Stomach (tissue), 9 donors: Measurements from ENCODE around the gene ELAVL4. TPM values are rescaled to one million over a fixed set of nuclear protein-coding genes. Genes with fewer than 3 reads are reported as not detected.

Experiments used
- DNase-seq, 2 donors: peaks; one replicate each; pipeline versions ENCODE4 v3.0.0 to v3.0.0-alpha.2; 2013 to 2019
- H3K27ac ChIP-seq, 5 donors: fragments of 200-600 bp in 4 of 5; sonication (generic) in 4 of 5; one replicate each; pipeline ENCODE4 v1.5.1; 2013 to 2019; ENCODE audit warnings: mild to moderate bottlenecking in 1 of 5, moderate library complexity in 1 of 5
- H3K27me3 ChIP-seq, 3 donors: fragments of 200-600 bp; sonication (generic); one replicate each; pipeline ENCODE4 v1.5.1; 2017 to 2019; ENCODE audit warnings: mixed run types in 1 of 3
- H3K36me3 ChIP-seq, 4 donors: fragments of 200-600 bp; sonication (generic); 1 replicate in 3 of 4; 2 replicates in 1 of 4; pipeline ENCODE4 v1.5.1; 2016 to 2019
- H3K4me1 ChIP-seq, 4 donors: fragments of 200-600 bp; sonication (generic); one replicate each; pipeline ENCODE4 v1.5.1; 2016 to 2019
- H3K4me3 ChIP-seq, 4 donors: fragments of 200-600 bp; sonication (generic) in 3 of 4; one replicate each; pipeline ENCODE4 v1.5.1; 2016 to 2019; ENCODE audit warnings: mild to moderate bottlenecking in 1 of 4
- H3K9me3 ChIP-seq, 4 donors: fragments of 200-600 bp; sonication (generic); one replicate each; pipeline ENCODE4 v1.5.1; 2016 to 2019
- EP300 ChIP-seq: sonication (generic); formaldehyde crosslinking; IDR thresholded peaks from one replicate; pipeline ENCODE4 v1.6.1; 2017; ENCODE audit warnings: antibody characterized with exemption
- POLR2A ChIP-seq, 4 donors: fragments of 450-650 bp; IDR thresholded peaks; one replicate each; pipeline ENCODE4 v1.6.1; 2016; ENCODE audit warnings: antibody characterized with exemption in 4 of 4, control low read depth in 2 of 4, mild to moderate bottlenecking in 1 of 4, moderate library complexity in 1 of 4
- POLR2AphosphoS5 ChIP-seq, 3 donors: sonication (generic); formaldehyde crosslinking; IDR thresholded peaks; one replicate each; pipeline ENCODE4 v1.6.1; 2016; ENCODE audit warnings: antibody characterized with exemption in 3 of 3
- WGBS, 5 donors: extraction: QIAGEN DNeasy Blood & Tissue Kit in 3 of 5; methylation state at CpG; one replicate each; pipeline versions ENCODE4 v1.1.5 to v1.1.7; 2013 to 2018; 5-methylcytosine and 5-hydroxymethylcytosine counted together
- intact Hi-C: fragments of 100-400 bp; cut with DNase I; formaldehyde crosslinking; loops from one replicate; pipeline ENCODE4 v1.15.1; 2023; ENCODE audit warnings: low total_unique reads
- polyA plus RNA-seq, 3 donors: library from polyadenylated mRNA; stranded (reverse); fragments of 200-250 nt; gene quantifications; one replicate each; pipeline ENCODE4 v1.2.3, GENCODE V29; 2013
- total RNA-seq, 5 donors: library from RNA; depleted of rRNA; stranded (reverse); fragments of >200 nt; gene quantifications; one replicate each; pipeline versions ENCODE4 v1.1.0 to v1.2.3, GENCODE V29; 2014 to 2016
- TF ChIP-seq, protein P1 (sequence below), 7 experiments: fragments of 450-650 bp in 4 of 7; fragments of 200-600 bp in 3 of 7; sonication (generic) in 3 of 7; IDR thresholded peaks; one replicate each; pipeline ENCODE4 v1.5.1; 2016 to 2019; ENCODE audit warnings: antibody characterized with exemption in 7 of 7, control low read depth in 2 of 7, mild to moderate bottlenecking in 1 of 7
- donor health status: healthy with polysubstance abuse.
- donor health status: Bipolar disorder and iron deficiency.
- donor health status: healthy.

The ELAVL4 gene
- total and polyA plus RNA-seq, 8 donors: 0.30 to 4.8 (median 0.31) TPM; not detected in 5

DNA sequence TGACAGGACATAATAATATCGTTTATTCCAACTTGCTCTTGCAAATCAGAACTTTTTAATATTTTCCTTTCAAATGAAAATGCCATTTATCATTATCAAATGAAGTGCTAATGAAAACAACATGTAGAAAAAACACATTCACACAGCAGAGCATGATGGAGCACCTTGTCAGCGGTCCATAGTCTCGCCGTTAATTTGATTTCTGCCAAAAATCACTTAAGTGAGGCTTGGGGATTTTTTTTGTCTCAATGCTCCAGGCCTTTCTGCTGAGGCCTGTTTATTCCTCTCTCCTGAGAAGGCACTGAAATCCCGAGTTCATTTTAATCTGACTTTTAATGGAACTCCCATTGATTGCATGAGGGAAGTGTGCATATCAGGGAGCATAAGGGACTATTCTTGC, 122.5 kb downstream of the ELAVL4 start:
- Histone ChIP-seq H3K27ac (no peak overlapping the region), H3K36me3 (no peaks in the 10 kb centered on the region), H3K4me3 (no peak overlapping the region), H3K9me3 (peaks cover 0 to 21% (median 12%) of the 10 kb centered on the region in 4 donors), H3K4me1 (no peaks in the 10 kb centered on the region), H3K27me3 (no peaks in the 10 kb centered on the region)
- peak in 1 of 2 donors; percentile 29 for DNase-seq
- no peak for TF ChIP-seq POLR2AphosphoS5 (IDR thresholded peaks at IDR 0.05)
- no peak for TF ChIP-seq EP300
- TF ChIP-seq POLR2A (IDR thresholded peaks at IDR 0.05): no peak
- TF ChIP-seq, protein P1, sequence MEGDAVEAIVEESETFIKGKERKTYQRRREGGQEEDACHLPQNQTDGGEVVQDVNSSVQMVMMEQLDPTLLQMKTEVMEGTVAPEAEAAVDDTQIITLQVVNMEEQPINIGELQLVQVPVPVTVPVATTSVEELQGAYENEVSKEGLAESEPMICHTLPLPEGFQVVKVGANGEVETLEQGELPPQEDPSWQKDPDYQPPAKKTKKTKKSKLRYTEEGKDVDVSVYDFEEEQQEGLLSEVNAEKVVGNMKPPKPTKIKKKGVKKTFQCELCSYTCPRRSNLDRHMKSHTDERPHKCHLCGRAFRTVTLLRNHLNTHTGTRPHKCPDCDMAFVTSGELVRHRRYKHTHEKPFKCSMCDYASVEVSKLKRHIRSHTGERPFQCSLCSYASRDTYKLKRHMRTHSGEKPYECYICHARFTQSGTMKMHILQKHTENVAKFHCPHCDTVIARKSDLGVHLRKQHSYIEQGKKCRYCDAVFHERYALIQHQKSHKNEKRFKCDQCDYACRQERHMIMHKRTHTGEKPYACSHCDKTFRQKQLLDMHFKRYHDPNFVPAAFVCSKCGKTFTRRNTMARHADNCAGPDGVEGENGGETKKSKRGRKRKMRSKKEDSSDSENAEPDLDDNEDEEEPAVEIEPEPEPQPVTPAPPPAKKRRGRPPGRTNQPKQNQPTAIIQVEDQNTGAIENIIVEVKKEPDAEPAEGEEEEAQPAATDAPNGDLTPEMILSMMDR (IDR thresholded peaks at IDR 0.05): no peak
- WGBS, 5 donors: 50 to 61% (median 58%) methylated on average over 5 of the region's 5 CpGs
- intact Hi-C loops: no loop called here

GRCh38 chr1:50232336-50232735, 123.6 kb downstream of the ELAVL4 start:
- H3K9me3 ChIP-seq: peaks cover 0 to 10% (median 8%) of the 10 kb centered on the region in 4 donors
- H3K27ac ChIP-seq: no peak overlapping the region
- TF ChIP-seq EP300 (no peak), POLR2A (IDR thresholded peaks at IDR 0.05) (no peak), POLR2AphosphoS5 (IDR thresholded peaks at IDR 0.05) (no peak)
- TF ChIP-seq, protein P1 (IDR thresholded peaks at IDR 0.05): no peak
- no peaks in the 10 kb centered on the region for H3K36me3 ChIP-seq
- intact Hi-C loops: no loop called here
- WGBS, 5 donors: 53 to 69% (median 61%) methylated on average over 3 of the region's 3 CpGs
- DNase-seq: no peak
- H3K4me1 ChIP-seq: no peaks in the 10 kb centered on the region
- no peak overlapping the region for H3K4me3 ChIP-seq
- no peaks in the 10 kb centered on the region for H3K27me3 ChIP-seq

- intact Hi-C loops: no loop called here
Measured at GRCh38 chr1:50236656-50237055, 127.9 kb downstream of the ELAVL4 start.

DNA sequence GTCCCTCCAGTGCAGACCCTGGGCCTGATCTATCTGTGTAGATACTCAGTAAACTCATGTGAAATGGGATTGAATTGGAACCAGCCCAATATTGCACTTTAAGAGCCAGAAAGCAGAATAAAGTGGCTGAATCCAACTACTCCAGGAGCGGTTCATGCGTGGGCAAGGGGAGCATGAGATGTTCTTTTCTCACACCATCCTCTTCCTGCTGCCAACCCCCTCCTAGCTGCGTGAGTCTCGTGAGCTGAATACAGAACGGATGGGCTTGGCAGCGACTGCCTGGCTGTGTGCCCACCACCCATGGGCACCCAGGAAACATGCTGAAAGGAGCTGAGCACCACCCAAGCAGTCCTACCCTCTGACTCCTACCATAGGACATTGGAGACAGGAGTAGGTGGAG, 128.3 kb downstream of the ELAVL4 start:
- Histone ChIP-seq H3K27ac (no peak overlapping the region), H3K4me3 (no peak overlapping the region), H3K9me3 (peaks cover 0 to 11% (median 8%) of the 10 kb centered on the region in 4 donors), H3K36me3 (no peaks in the 10 kb centered on the region), H3K27me3 (no peaks in the 10 kb centered on the region), H3K4me1 (no peaks in the 10 kb centered on the region)
- TF ChIP-seq, protein P1 (IDR thresholded peaks at IDR 0.05): no peak
- TF ChIP-seq EP300 (no peak), POLR2A (IDR thresholded peaks at IDR 0.05) (no peak), POLR2AphosphoS5 (IDR thresholded peaks at IDR 0.05) (no peak)
- DNase-seq: no peak
- intact Hi-C loops: no loop called here
- 75 to 88% (median 84%) methylated on average over 6 of the region's 6 CpGs for WGBS, 5 donors

More at GRCh38 chr1:50236656-50237055, 127.9 kb downstream of the ELAVL4 start:
- no peaks in the 10 kb centered on the region for H3K4me1 ChIP-seq
- H3K27ac ChIP-seq: no peak overlapping the region
- 61 to 70% (median 63%) methylated on average over 3 of the region's 3 CpGs for WGBS, 5 donors
- H3K9me3 ChIP-seq: peaks cover 0 to 9% (median 7%) of the 10 kb centered on the region in 4 donors
- no peaks in the 10 kb centered on the region for H3K27me3 ChIP-seq
- TF ChIP-seq EP300: no peak
- no peak for TF ChIP-seq POLR2AphosphoS5 (IDR thresholded peaks at IDR 0.05)
- TF ChIP-seq, protein P1 (IDR thresholded peaks at IDR 0.05): no peak
- no peak for TF ChIP-seq POLR2A (IDR thresholded peaks at IDR 0.05)
- H3K36me3 ChIP-seq: no peaks in the 10 kb centered on the region
- DNase-seq: no peak
- H3K4me3 ChIP-seq: no peak overlapping the region
